Renal pelvis (tissue), 4 donors: Measurements from ENCODE around the gene PPP1R10. TPM values are rescaled to one million over a fixed set of nuclear protein-coding genes. Genes with fewer than 3 reads are reported as not detected.

ENCODE experiments used
- DNase-seq: peaks from one replicate; pipeline ENCODE4 v3.0.0-alpha.2; 2013
- polyA plus RNA-seq, 3 donors: library from polyadenylated mRNA; unstranded; fragments of 120-200 nt; gene quantifications; one replicate each; pipeline ENCODE4 v1.2.1, GENCODE V29; 2013; ENCODE audit not compliant: insufficient read length in 3 of 3

The PPP1R10 gene
- polyA plus RNA-seq, 3 donors, result 53.5 to 62.5 (median 55.6) TPM

- no peak for DNase-seq
Measured at GRCh38 chr6:30635834-30636233, 18.8 kb upstream of the PPP1R10 start.

- DNase-seq, result peak; percentile 85
Measured at GRCh38 chr6:30626484-30627366, 9.7 kb upstream of the PPP1R10 start, which contains the start of gene ATAT1. Gene ATAT1, plus strand, starts transcription at chr6:30626874.

- DNase-seq, result no peak
Measured at GRCh38 chr6:30625511-30625910, 8.5 kb upstream of the PPP1R10 start.

GRCh38 chr6:30619561-30619960 lies 2.5 kb upstream of the PPP1R10 start:
- no peak for DNase-seq

GRCh38 chr6:30618270-30618797 lies 1.3 kb upstream of the PPP1R10 start:
- no peak for DNase-seq

GRCh38 chr6:30617565-30618269 lies 674 bp upstream of the PPP1R10 start, which contains the start of gene MRPS18B:
Gene MRPS18B, plus strand, starts transcription at chr6:30617840. Its CDS starts 26 bp downstream, at chr6:30617866.
- DNase-seq, result peak; percentile 99

GRCh38 chr6:30615958-30616810 lies 859 bp downstream of the PPP1R10 start:
- peak; percentile 40 for DNase-seq

- DNase-seq, result peak; percentile 82
Measured at GRCh38 chr6:30615219-30615957, 1.7 kb downstream of the PPP1R10 start.

GRCh38 chr6:30614843-30615218 lies 2.2 kb downstream of the PPP1R10 start:
- peak; percentile 99 for DNase-seq

GRCh38 chr6:30614044-30614842 lies 2.8 kb downstream of the PPP1R10 start:
- no peak for DNase-seq

GRCh38 chr6:30613251-30614043 lies 3.6 kb downstream of the PPP1R10 start:
- no peak for DNase-seq

GRCh38 chr6:30612687-30613248 lies 4.3 kb downstream of the PPP1R10 start:
- DNase-seq, result peak; percentile 62

GRCh38 chr6:30612213-30612612 lies 4.8 kb downstream of the PPP1R10 start:
- no peak for DNase-seq

GRCh38 chr6:30611856-30612194 lies 5.2 kb downstream of the PPP1R10 start:
- DNase-seq, result no peak

GRCh38 chr6:30611150-30611855 lies 5.7 kb downstream of the PPP1R10 start:
- DNase-seq, result no peak

- no peak for DNase-seq
Measured at GRCh38 chr6:30610065-30610464, 7.0 kb downstream of the PPP1R10 start.

- no peak for DNase-seq
Measured at GRCh38 chr6:30603961-30604360, 13.1 kb downstream of the PPP1R10 start.
